ENCODE measurements around the gene ASS1.

DNA sequence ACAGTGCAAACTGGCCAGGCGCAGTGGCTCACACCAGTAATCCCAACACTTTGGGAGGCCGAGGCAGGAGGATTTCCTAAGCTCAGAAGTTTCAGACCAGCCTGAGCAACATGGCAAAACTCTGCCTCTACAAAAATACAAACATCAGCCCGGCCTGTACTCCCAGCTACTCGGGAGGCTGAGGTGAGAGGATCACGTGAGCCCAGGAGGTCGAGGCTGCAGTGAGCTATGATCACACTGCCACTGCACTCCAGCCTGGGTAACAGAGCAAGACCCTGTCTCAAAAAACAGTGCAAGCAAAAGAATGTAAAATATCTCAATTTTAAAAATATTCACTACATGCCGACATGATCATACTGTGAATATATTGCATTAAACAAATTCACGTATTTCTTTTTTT lies 83.9 kb downstream of the ASS1 start:
- TF ChIP-seq, protein P1, sequence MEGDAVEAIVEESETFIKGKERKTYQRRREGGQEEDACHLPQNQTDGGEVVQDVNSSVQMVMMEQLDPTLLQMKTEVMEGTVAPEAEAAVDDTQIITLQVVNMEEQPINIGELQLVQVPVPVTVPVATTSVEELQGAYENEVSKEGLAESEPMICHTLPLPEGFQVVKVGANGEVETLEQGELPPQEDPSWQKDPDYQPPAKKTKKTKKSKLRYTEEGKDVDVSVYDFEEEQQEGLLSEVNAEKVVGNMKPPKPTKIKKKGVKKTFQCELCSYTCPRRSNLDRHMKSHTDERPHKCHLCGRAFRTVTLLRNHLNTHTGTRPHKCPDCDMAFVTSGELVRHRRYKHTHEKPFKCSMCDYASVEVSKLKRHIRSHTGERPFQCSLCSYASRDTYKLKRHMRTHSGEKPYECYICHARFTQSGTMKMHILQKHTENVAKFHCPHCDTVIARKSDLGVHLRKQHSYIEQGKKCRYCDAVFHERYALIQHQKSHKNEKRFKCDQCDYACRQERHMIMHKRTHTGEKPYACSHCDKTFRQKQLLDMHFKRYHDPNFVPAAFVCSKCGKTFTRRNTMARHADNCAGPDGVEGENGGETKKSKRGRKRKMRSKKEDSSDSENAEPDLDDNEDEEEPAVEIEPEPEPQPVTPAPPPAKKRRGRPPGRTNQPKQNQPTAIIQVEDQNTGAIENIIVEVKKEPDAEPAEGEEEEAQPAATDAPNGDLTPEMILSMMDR (IDR thresholded peaks at IDR 0.05), result no peak
- no peak for TF ChIP-seq POLR2A (IDR thresholded peaks at IDR 0.05)
